Measurements from ENCODE around the gene ZC2HC1C.
"Not testable (repeated sequence)": the region's sequence is repeated elsewhere in the genome, so short reads cannot be mapped to it uniquely, and the experiment has no call there.

The ZC2HC1C gene

GRCh38 chr14:75059642-75060041, 9.8 kb upstream of the ZC2HC1C start:
- no peak for DNase-seq

- DNase-seq, result no peak
These were observed 9.0 kb upstream of the ZC2HC1C start for GRCh38 chr14:75060420-75060819.

- DNase-seq, result no peak
These were observed 6.4 kb upstream of the ZC2HC1C start for GRCh38 chr14:75063013-75063412.

GRCh38 chr14:75063491-75064204, 5.8 kb upstream of the ZC2HC1C start, which contains the start of gene ACYP1:
Gene ACYP1 (minus strand): TSS chr14:75064024. CDS start chr14:75063553, 471 bp downstream.
- peak; percentile 95 for DNase-seq

- no peak for DNase-seq
These were observed 5.3 kb upstream of the ZC2HC1C start for GRCh38 chr14:75064205-75064567.

- DNase-seq, result no peak
These were observed 2.8 kb upstream of the ZC2HC1C start for GRCh38 chr14:75066691-75067090.

- DNase-seq, result no peak
These were observed 2.2 kb upstream of the ZC2HC1C start for GRCh38 chr14:75067212-75067611.

- DNase-seq, result not testable (repeated sequence)
These were observed 1.7 kb upstream of the ZC2HC1C start for GRCh38 chr14:75067765-75068164.

GRCh38 chr14:75068294-75069120, 934 bp upstream of the ZC2HC1C start:
- DNase-seq, result no peak

- no peak for DNase-seq
These were observed 337 bp downstream of the ZC2HC1C start for GRCh38 chr14:75069811-75070145.

- no peak for DNase-seq
These were observed 942 bp downstream of the ZC2HC1C start for GRCh38 chr14:75070383-75070782.

- no peak for DNase-seq
These were observed 8.4 kb downstream of the ZC2HC1C start for GRCh38 chr14:75077794-75078193.

GRCh38 chr14:75079521-75079920, 10.1 kb downstream of the ZC2HC1C start:
- DNase-seq, result no peak

GRCh38 chr14:75081660-75082229, 12.3 kb downstream of the ZC2HC1C start:
- DNase-seq, result no peak

- no peak for DNase-seq
These were observed 13.8 kb downstream of the ZC2HC1C start for GRCh38 chr14:75083271-75083670.

- no peak for DNase-seq
These were observed 15.1 kb downstream of the ZC2HC1C start for GRCh38 chr14:75084513-75084912.

- no peak for DNase-seq
These were observed 18.7 kb downstream of the ZC2HC1C start for GRCh38 chr14:75088153-75088552.

- DNase-seq, result peak; percentile 40
These were observed 19.3 kb downstream of the ZC2HC1C start for GRCh38 chr14:75088566-75089373.

- DNase-seq, result no peak
These were observed 20.9 kb downstream of the ZC2HC1C start for GRCh38 chr14:75090353-75090752.

GRCh38 chr14:75091251-75091650, 21.8 kb downstream of the ZC2HC1C start:
- no peak for DNase-seq

GRCh38 chr14:75092698-75093097, 23.3 kb downstream of the ZC2HC1C start:
- DNase-seq, result no peak

- no peak for DNase-seq
These were observed 25.5 kb downstream of the ZC2HC1C start for GRCh38 chr14:75094896-75095295.

- no peak for DNase-seq
These were observed 26.2 kb downstream of the ZC2HC1C start for GRCh38 chr14:75095690-75096089.

Data from activated CD4-positive, alpha-beta T cell treated with anti-CD3 and anti-CD28 coated beads for 48 hours (primary cell).